Islet of Langerhans (tissue), 1 donor: ENCODE results near the gene TTLL7.

Source experiments
- FAIRE-seq: peaks from one replicate; lab custom pipeline; 2011; peaks lifted over from hg19 to GRCh38; lab: Jason Lieb, UNC

TTLL7 gene

GRCh38 chr1:83818916-83819315, 180.0 kb downstream of the TTLL7 start:
- FAIRE-seq: no peak

- FAIRE-seq: no peak
Observed at GRCh38 chr1:83816836-83817235, 182.1 kb downstream of the TTLL7 start.

DNA sequence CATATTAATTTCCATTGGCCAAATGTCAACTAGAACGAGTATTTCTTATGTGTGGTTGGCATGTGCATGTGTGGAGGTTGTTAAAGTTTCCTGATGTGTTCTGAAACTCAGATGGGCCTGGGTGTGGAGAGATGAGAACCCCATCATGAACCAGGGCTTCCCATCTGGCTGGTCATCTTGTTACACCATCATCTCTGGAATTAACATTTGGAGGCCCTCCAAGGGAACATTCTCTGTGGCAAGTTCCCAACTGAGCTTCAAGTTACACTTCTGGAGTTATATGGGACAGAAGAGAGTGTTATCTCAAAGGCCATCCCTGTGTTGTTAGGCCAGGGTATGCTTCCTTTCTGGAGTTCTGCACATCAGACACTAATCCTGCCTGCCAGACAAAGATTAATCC, 183.6 kb downstream of the TTLL7 start:
- FAIRE-seq: no peak
